Heart left ventricle (tissue), 13 donors: ENCODE results near the gene FUBP3.

ENCODE experiments used
- POLR2A ChIP-seq, 2 donors: fragments of 450-650 bp; IDR thresholded peaks; one replicate each; pipeline ENCODE4 v1.6.1; 2017; ENCODE audit warnings: antibody characterized with exemption in 2 of 2, mild to moderate bottlenecking in 2 of 2, moderate library complexity in 2 of 2
- TF ChIP-seq, protein P1 (sequence below), 12 donors: fragments of 200-600 bp; sonication (generic) in 4 of 12; IDR thresholded peaks; one replicate each; pipeline versions ENCODE4 v1.5.0 to v1.8.0; 2018 to 2022; ENCODE audit warnings: antibody characterized with exemption in 12 of 12, mild to moderate bottlenecking in 5 of 12
- donor health status: ischemic (EF 13 %, LVEDD 7.1; RV severe dilation, severe dysfunction).
- donor health status: DM: no; HTN: yes; CAD: no.
- donor health status: DM: no; HTN: no; CAD: no.
- donor health status: ischemic (EF 25% LVEDD 6.9; RV normal size, moderate dysfunction).
- donor health status: ischemic (EF 25% LVEDD 5.7; RV mildly dilated, moderate dysfunction).
- donor health status: ischemic (EF 35%, LVEDD 5.7; RV mildly dilated, moderate dysfunction).
- donor health status: nonischemic (EF 11% LVEDD 7.7; RV severe dilation, severe dysfunction).
- donor health status: DM: yes; HTN: yes; CAD: no.
- donor health status: PGD.
- donor health status: ischemic (EF 29% LVEDD 5.4; RV normal size, mild dysfunction).
- donor health status: nonischemic (EF 23%, LVEDD 6.1; RV moderate dilation, normal function).

DNA sequence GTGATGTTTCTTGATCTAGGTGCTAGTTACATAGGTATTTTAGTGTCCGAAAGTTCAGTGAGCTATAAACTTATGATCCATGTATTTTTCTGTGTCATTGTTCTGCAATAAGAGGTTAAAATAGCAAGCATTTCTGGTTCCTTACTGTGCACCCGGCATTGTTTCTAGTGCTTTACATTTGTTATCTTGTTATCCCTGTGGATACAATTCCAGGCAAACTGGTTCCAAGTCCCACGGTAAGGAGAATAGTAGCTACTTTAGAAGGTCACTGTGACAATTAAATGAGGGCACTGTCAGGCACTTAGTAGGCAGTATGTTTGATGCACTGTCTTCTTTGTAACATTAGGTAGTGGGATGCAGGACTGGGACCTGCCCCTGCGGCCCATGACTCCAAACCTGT is 9.0 kb downstream of the FUBP3 start:
- TF ChIP-seq, protein P1, sequence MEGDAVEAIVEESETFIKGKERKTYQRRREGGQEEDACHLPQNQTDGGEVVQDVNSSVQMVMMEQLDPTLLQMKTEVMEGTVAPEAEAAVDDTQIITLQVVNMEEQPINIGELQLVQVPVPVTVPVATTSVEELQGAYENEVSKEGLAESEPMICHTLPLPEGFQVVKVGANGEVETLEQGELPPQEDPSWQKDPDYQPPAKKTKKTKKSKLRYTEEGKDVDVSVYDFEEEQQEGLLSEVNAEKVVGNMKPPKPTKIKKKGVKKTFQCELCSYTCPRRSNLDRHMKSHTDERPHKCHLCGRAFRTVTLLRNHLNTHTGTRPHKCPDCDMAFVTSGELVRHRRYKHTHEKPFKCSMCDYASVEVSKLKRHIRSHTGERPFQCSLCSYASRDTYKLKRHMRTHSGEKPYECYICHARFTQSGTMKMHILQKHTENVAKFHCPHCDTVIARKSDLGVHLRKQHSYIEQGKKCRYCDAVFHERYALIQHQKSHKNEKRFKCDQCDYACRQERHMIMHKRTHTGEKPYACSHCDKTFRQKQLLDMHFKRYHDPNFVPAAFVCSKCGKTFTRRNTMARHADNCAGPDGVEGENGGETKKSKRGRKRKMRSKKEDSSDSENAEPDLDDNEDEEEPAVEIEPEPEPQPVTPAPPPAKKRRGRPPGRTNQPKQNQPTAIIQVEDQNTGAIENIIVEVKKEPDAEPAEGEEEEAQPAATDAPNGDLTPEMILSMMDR (IDR thresholded peaks at IDR 0.05) = no peak
- TF ChIP-seq POLR2A (IDR thresholded peaks at IDR 0.05) = no peak
